GM20000 (cell line): ENCODE measurements around the gene MME.

Experiments used
- DNase-seq: peaks from one replicate; pipeline ENCODE4 v3.0.0; 2012; ENCODE audit warnings: low spot score
- TF ChIP-seq, protein P1 (sequence below): IDR thresholded peaks from 2 replicates; pipeline ENCODE4 v1.5.1; 2012; ENCODE audit warnings: mild to moderate bottlenecking, control low read depth; ENCODE audit errors: extremely low read depth, missing control alignments

MME gene

DNA sequence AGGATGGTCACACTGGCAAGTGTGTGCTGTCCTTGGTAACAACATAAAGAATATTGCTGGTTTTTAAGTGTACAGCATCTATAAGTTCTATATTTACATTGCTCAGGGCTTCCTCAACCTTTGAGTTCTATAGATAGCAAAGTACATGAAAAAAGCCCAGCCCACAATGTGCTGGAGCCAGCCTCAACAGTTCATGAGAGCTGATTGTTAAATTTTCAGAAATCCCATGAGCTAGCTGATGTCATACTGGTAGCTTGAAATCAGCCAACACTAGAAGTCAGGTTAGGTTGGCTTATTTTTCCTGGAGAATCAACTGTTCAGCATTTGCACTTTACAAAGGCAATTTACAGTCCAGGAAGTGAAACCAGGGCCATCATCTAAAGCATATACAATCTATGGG is 110.6 kb downstream of the MME start:
- TF ChIP-seq, protein P1, sequence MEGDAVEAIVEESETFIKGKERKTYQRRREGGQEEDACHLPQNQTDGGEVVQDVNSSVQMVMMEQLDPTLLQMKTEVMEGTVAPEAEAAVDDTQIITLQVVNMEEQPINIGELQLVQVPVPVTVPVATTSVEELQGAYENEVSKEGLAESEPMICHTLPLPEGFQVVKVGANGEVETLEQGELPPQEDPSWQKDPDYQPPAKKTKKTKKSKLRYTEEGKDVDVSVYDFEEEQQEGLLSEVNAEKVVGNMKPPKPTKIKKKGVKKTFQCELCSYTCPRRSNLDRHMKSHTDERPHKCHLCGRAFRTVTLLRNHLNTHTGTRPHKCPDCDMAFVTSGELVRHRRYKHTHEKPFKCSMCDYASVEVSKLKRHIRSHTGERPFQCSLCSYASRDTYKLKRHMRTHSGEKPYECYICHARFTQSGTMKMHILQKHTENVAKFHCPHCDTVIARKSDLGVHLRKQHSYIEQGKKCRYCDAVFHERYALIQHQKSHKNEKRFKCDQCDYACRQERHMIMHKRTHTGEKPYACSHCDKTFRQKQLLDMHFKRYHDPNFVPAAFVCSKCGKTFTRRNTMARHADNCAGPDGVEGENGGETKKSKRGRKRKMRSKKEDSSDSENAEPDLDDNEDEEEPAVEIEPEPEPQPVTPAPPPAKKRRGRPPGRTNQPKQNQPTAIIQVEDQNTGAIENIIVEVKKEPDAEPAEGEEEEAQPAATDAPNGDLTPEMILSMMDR = no peak
- DNase-seq = no peak

DNA sequence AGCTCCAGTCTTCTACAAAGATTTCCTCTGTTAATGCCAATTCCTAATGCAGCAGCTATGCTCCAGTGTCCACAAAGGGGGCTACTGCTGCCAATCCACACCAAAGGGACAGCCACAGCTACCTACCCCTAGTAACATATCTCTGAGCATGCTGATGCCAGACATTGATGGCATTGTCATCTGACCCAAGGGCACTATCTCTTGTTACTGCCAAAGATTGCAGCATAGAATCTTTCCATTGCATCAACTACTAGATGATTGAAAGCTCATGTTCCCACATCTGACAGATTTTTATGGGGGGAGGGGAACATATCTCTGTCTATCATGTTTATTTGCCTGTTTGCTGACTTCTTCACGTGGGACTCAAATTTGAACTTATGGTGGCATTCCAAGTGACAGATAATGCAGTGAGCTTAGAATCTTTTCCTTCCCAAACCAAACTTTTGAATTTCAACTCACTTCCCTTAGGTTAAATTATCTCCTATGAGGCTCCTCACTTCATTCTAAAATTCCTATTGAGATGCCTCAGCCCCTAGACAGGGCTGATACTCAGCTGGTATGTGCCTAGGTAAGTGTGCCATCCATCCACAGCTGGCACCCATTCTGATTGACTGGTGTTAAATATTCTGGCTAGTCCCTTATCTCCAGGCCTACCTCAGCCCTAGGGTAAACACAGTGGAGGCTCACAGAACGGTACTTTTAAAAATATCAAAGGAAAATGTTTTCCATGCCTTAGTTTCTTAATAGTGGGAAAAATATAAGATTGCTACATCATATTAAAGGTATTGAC is 113.0 kb downstream of the MME start:
- DNase-seq = no peak
- TF ChIP-seq, protein P1 = no peak

DNA sequence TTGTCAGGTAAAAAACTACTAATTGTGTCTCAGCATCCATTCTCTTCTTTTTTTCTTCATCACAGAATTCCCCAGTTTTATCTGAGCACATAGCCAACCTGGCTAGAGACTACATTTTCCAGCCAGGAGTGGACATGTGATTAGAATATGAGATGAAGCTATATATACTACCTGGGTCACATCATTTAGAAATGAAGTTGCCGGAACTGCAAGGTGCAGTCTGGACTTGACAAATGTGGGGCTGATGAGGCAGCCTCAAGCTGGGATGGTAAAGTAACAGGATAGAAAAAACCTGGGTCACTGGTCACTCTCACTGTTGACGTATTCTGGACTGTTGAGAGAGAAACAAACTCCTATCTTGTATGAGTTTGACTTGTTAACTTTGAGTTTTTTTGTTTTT is 113.7 kb downstream of the MME start:
- TF ChIP-seq, protein P1 = no peak
- no peak for DNase-seq

DNA sequence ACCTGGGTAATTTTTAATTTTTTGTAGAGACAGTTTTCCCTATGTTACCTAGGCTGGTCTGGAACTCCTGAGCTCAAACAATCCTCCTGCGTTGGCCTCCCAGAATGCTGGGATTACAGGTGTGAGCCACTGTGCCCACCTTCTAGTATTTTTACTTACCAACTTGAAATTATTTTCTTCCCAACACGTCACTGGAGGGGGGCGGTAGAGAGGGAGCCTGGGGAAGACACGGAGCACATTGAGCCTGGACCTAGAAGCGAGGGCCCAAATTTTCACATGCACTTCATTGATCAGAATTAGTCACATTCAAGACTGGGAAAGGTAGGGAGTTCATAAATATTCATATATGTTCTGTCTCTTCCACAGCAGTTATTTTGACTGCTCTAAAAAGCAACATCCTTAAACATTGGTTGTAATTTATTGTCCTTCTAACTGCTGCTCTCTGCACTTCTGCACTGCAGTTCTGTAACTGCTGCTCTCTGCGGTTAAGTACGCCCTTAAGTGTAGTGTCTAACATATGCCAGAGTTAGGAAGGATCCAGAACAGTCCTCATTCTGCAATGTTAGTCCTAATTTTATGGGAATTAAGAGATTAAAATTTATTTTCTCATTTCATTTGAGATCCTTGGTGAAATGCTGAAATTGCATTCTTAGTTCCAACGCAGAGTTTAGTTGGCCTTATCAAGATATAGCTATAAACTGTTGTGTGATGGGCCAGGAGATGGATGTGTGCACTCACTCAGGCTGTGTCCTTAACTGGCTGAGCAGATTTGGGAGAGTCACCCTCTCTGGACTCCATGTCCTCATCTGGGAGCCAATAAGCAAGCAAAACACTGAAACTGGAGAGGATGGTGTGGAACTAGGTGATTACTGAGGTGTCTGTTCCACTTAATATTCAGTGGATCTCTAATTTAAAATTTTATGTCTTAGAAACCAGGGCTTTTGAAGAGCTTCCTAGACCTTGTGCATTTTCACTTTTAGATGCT is 115.1 kb downstream of the MME start:
- TF ChIP-seq, protein P1 = no peak
- no peak for DNase-seq

DNA sequence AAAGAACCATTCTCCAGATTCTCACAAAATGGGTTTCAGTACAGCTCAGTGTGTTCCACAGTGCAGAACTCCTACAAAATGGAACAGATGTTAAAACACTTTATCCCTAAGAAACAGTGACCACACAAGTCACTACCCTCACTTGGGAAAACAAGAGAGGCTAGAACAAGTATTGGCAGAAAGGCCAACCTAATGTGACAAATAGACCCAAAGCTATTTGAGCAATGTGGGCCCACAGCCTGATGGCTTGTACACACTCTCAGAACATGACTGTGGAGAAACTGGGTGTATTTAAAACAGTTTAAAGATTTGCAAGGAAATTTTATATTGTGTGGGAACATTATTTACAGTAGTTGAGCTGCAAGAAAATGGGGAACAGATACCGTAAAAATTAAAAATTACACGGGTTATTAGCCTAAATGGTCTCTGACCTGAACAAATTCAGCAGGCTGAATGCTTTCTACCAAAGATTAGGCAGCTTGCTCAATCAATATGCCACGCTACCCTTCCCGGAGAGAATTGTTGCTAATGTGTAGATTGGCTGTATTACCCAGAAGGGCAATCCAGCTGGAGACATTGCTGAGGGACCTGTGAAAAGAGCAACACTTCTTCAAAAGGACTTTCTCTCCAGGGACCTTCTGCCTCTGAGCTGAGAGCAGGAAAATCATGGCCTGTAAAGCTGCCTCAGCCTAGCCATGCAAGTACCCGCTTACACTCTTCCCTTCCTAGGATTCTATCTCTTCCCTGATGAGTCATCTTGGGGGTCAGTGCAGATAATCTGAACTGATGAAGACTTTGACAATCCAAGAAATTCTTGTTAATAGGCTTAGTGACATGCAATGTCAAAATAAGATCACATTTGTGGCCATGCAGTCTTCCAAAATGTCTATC is 116.3 kb downstream of the MME start:
- TF ChIP-seq, protein P1 = no peak
- DNase-seq = no peak

DNA sequence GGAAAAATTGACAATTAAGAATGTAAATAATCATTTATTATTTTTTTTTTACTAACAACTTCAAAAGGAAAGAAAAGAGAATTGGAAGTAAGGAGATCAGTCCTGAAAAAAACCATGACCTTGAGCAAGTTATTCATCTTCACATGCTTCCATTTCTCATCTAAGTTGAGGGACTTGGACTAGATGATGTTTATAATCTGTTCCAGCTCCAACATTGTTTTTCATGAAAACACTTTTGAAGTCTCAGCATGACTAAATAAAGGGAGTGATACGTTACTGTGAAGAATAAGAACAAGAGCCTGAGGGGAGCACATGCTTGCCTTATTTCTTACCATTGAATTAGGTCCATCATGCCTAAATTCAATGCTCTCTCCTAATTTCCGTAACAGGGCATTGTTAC is 117.7 kb downstream of the MME start:
- TF ChIP-seq, protein P1 = no peak
- no peak for DNase-seq
